NB4 (cell line): ENCODE results near the gene GABARAP.
A peak's percentile ranks its signal among the peaks of the same experiment; 100 is the strongest.

Experiments used
- MYC ChIP-seq: IDR thresholded peaks from 2 replicates; pipeline ENCODE4 v1.6.1; 2011; ENCODE audit warnings: low read depth, low read length
- POLR2A ChIP-seq: IDR thresholded peaks from 2 replicates; pipeline ENCODE4 v1.6.1; 2011; ENCODE audit warnings: mild to moderate bottlenecking; ENCODE audit not compliant: insufficient read length; ENCODE audit errors: extremely low read depth
- TF ChIP-seq, protein P1 (sequence below): IDR thresholded peaks from one replicate; pipeline ENCODE4 v1.5.1; 2012; ENCODE audit warnings: low read depth, low read length
- TF ChIP-seq, protein P2 (sequence below): IDR thresholded peaks from 2 replicates; pipeline ENCODE4 v1.6.1; 2011; ENCODE audit warnings: low read depth, low read length

DNA sequence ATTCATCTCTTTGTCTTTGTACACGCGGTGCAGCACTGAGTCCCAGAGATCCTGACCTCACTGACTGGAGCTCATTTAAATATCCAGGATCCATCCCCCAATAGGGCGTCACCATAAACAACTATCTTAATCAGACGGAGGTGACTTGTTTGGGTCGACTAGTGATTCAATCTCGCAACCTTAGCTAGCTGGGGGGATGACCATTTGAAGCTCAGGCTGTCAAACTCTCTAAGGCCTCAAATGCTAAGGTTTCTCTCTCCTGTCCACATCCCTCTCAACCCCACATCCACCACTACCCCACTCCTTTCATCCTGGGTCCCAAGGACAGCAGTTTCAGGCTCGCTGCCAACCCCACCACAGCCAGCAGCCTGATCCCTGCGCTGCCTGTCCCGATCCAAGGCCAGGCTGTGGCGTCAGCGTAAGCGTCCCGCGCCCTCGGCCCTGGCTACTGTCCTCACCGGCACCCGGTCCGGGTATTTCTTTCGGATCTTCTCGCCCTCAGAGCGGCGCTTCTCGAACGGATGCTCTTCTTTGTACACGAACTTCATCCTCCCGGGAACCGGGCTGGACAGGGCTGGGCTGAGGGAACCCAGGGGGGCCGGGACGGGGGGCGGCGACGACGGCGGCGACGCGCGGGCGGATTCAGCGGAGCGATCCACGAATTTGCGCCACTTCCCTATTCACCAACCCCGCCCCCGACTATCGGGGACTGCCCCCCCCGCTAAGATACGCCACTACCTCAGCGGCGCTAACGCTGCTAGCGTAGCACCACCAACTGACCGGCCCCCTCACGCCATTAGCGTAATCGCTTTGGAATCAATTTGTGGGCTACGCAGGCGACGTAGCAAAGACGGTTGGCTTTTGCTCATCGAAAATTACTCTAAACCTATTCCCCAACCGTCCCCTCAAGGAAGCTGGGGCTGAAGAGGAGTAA, at the start of gene GABARAP:
- TF ChIP-seq, protein P1, sequence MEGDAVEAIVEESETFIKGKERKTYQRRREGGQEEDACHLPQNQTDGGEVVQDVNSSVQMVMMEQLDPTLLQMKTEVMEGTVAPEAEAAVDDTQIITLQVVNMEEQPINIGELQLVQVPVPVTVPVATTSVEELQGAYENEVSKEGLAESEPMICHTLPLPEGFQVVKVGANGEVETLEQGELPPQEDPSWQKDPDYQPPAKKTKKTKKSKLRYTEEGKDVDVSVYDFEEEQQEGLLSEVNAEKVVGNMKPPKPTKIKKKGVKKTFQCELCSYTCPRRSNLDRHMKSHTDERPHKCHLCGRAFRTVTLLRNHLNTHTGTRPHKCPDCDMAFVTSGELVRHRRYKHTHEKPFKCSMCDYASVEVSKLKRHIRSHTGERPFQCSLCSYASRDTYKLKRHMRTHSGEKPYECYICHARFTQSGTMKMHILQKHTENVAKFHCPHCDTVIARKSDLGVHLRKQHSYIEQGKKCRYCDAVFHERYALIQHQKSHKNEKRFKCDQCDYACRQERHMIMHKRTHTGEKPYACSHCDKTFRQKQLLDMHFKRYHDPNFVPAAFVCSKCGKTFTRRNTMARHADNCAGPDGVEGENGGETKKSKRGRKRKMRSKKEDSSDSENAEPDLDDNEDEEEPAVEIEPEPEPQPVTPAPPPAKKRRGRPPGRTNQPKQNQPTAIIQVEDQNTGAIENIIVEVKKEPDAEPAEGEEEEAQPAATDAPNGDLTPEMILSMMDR = no peak
- no peak for TF ChIP-seq POLR2A
- no peak for TF ChIP-seq MYC
- TF ChIP-seq, protein P2, sequence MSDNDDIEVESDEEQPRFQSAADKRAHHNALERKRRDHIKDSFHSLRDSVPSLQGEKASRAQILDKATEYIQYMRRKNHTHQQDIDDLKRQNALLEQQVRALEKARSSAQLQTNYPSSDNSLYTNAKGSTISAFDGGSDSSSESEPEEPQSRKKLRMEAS = 0 out of 2 replicates have a peak, but pooled peaks have one; percentile 16
